ENCODE data around the gene PSENEN. TPM values are rescaled to one million over a fixed set of nuclear protein-coding genes. Genes with fewer than 3 reads are reported as not detected.

The PSENEN gene
- total RNA-seq, 1 donor, result 11.6 TPM

- Histone ChIP-seq H3K27me3 (ENCODE audit: insufficient read depth, low read length) (no peaks in the 10 kb centered on the region), H3K79me2 (ENCODE audit: insufficient read depth, low read length) (no peaks in the 10 kb centered on the region), H3K27ac (ENCODE audit: low read depth, low read length) (no peak overlapping the region), H2AFZ (ENCODE audit: low read length) (no peak overlapping the region), H3K9me3 (ENCODE audit: low read depth, low read length) (no peaks in the 10 kb centered on the region), H3K4me1 (ENCODE audit: insufficient read depth, low read length) (no peaks in the 10 kb centered on the region), H4K20me1 (ENCODE audit: insufficient read depth, low read length) (no peaks in the 10 kb centered on the region), H3K4me3 (ENCODE audit: insufficient read depth, low read length) (no peak overlapping the region), H3K36me3 (ENCODE audit: insufficient read depth, low read length) (no peaks in the 10 kb centered on the region), H3K4me2 (ENCODE audit: insufficient read depth, low read length) (no peak overlapping the region)
- TF ChIP-seq CTCF (IDR thresholded peaks at IDR 0.05; ENCODE audit: extremely low read depth, low read depth, low read length), result no peak
- peak; percentile 81 for DNase-seq (ENCODE audit: insufficient read length, low spot score, missing footprints)
These were observed 38.3 kb downstream of the PSENEN start for GRCh38 chr19:35783469-35784434.

GRCh38 chr19:35784503-35785338, 39.3 kb downstream of the PSENEN start:
- Histone ChIP-seq H3K27me3 (ENCODE audit: insufficient read depth, low read length) (no peaks in the 10 kb centered on the region), H3K27ac (ENCODE audit: low read depth, low read length) (no peak overlapping the region), H3K79me2 (ENCODE audit: insufficient read depth, low read length) (no peaks in the 10 kb centered on the region), H3K9me3 (ENCODE audit: low read depth, low read length) (no peaks in the 10 kb centered on the region), H4K20me1 (ENCODE audit: insufficient read depth, low read length) (no peaks in the 10 kb centered on the region), H3K4me3 (ENCODE audit: insufficient read depth, low read length) (no peak overlapping the region), H3K4me2 (ENCODE audit: insufficient read depth, low read length) (no peak overlapping the region), H2AFZ (ENCODE audit: low read length) (no peak overlapping the region), H3K4me1 (ENCODE audit: insufficient read depth, low read length) (no peaks in the 10 kb centered on the region), H3K36me3 (ENCODE audit: insufficient read depth, low read length) (no peaks in the 10 kb centered on the region)
- peak; percentile 75 for DNase-seq (ENCODE audit: insufficient read length, low spot score, missing footprints)
- no peak for TF ChIP-seq CTCF (IDR thresholded peaks at IDR 0.05; ENCODE audit: extremely low read depth, low read depth, low read length)

- H3K4me2 ChIP-seq (ENCODE audit: insufficient read depth, low read length), result no peak overlapping the region
- no peaks in the 10 kb centered on the region for H3K36me3 ChIP-seq (ENCODE audit: insufficient read depth, low read length)
- no peaks in the 10 kb centered on the region for H3K27me3 ChIP-seq (ENCODE audit: insufficient read depth, low read length)
- no peak for TF ChIP-seq CTCF (IDR thresholded peaks at IDR 0.05; ENCODE audit: extremely low read depth, low read depth, low read length)
- no peak overlapping the region for H3K27ac ChIP-seq (ENCODE audit: low read depth, low read length)
- no peak for DNase-seq (ENCODE audit: insufficient read length, low spot score, missing footprints)
- H3K4me3 ChIP-seq (ENCODE audit: insufficient read depth, low read length), result no peak overlapping the region
- no peaks in the 10 kb centered on the region for H3K9me3 ChIP-seq (ENCODE audit: low read depth, low read length)
- no peaks in the 10 kb centered on the region for H3K4me1 ChIP-seq (ENCODE audit: insufficient read depth, low read length)
- no peaks in the 10 kb centered on the region for H3K79me2 ChIP-seq (ENCODE audit: insufficient read depth, low read length)
- H2AFZ ChIP-seq (ENCODE audit: low read length), result no peak overlapping the region
- no peaks in the 10 kb centered on the region for H4K20me1 ChIP-seq (ENCODE audit: insufficient read depth, low read length)
These were observed 39.8 kb downstream of the PSENEN start for GRCh38 chr19:35785339-35785627.
